Measurements from ENCODE around the gene TNNT1. TPM values are rescaled to one million over a fixed set of nuclear protein-coding genes. Genes with fewer than 3 reads are reported as not detected.

TNNT1 gene
- total and polyA plus RNA-seq, 2 experiments from 2014 or later = 11.5 to 32.1 TPM

GRCh38 chr19:55166530-55167268, 17.7 kb upstream of the TNNT1 start, which contains the start of gene DNAAF3:
Gene DNAAF3 (minus strand): TSS chr19:55166613. CDS start chr19:55166413, 200 bp downstream.
- peaks cover 31% of the 10 kb centered on the region for H3K27me3 ChIP-seq
- 4% methylated on average over 33 of the region's 33 CpGs for WGBS (ENCODE audit: low lambda C conversion rate, missing lambda C conversion rate)

GRCh38 chr19:55165952-55166529, 17.0 kb upstream of the TNNT1 start:
- Histone ChIP-seq H3K4me2 (peak overlapping the region; percentile 88), H3K9me3 (ENCODE audit: low read depth) (no peaks in the 10 kb centered on the region), H3K27me3 (peaks cover 32% of the 10 kb centered on the region), H4K20me1 (ENCODE audit: insufficient read depth, poor library complexity, severe bottlenecking) (no peaks in the 10 kb centered on the region), H3K4me3 (peak overlapping the region; percentile 7), H3K27ac (no peak overlapping the region), H3K79me2 (no peaks in the 10 kb centered on the region), H2AFZ (peak overlapping the region; percentile 77), H3K4me1 (ENCODE audit: insufficient read depth) (peaks cover 3% of the 10 kb centered on the region), H3K36me3 (replicated peaks; ENCODE audit: insufficient read depth, low read depth) (no peaks in the 10 kb centered on the region), H3K9me2 (replicated peaks; ENCODE audit: insufficient read depth) (no peaks in the 10 kb centered on the region)
- 4% methylated on average over 28 of the region's 34 CpGs for WGBS (ENCODE audit: low lambda C conversion rate, missing lambda C conversion rate)
- peak; percentile 90 for DNase-seq (ENCODE audit: low spot score)
- TF ChIP-seq CTCF (IDR thresholded peaks at IDR 0.05; ENCODE audit: poor library complexity) (peak; percentile 74), EZH2 (IDR thresholded peaks at IDR 0.05; ENCODE audit: borderline replicate concordance) (no peak)

More at GRCh38 chr19:55166530-55167268, 17.7 kb upstream of the TNNT1 start, which contains the start of gene DNAAF3:
- H2AFZ ChIP-seq = peak within 1 kb of the TSS; percentile 77
- H3K9me2 ChIP-seq (replicated peaks; ENCODE audit: insufficient read depth) = no peaks in the 10 kb centered on the region
- H3K4me2 ChIP-seq = peak within 1 kb of the TSS; percentile 88
- peak within 1 kb of the TSS; percentile 21 for H3K27ac ChIP-seq
- DNase-seq (ENCODE audit: low spot score) = peak; percentile 98
- no peaks in the 10 kb centered on the region for H3K36me3 ChIP-seq (replicated peaks; ENCODE audit: insufficient read depth, low read depth)
- TF ChIP-seq EZH2phosphoT487 (IDR thresholded peaks at IDR 0.05; ENCODE audit: low read depth, severe bottlenecking, unreplicated experiment) (no peak), CTCF (IDR thresholded peaks at IDR 0.05; ENCODE audit: poor library complexity) (no peak), EZH2 (IDR thresholded peaks at IDR 0.05; ENCODE audit: borderline replicate concordance) (no peak)
- peak within 1 kb of the TSS; percentile 11 for H3K4me3 ChIP-seq
- H4K20me1 ChIP-seq (ENCODE audit: insufficient read depth, poor library complexity, severe bottlenecking) = no peaks in the 10 kb centered on the region
- H3K4me1 ChIP-seq (ENCODE audit: insufficient read depth) = peaks cover 3% of the 10 kb centered on the region
- H3K9me3 ChIP-seq (ENCODE audit: low read depth) = no peaks in the 10 kb centered on the region
- no peaks in the 10 kb centered on the region for H3K79me2 ChIP-seq

GRCh38 chr19:55161571-55162322, 12.7 kb upstream of the TNNT1 start:
- Histone ChIP-seq H3K4me3 (no peak overlapping the region), H3K36me3 (replicated peaks; ENCODE audit: insufficient read depth, low read depth) (no peaks in the 10 kb centered on the region), H3K79me2 (no peaks in the 10 kb centered on the region), H3K9me2 (replicated peaks; ENCODE audit: insufficient read depth) (no peaks in the 10 kb centered on the region), H2AFZ (no peak overlapping the region), H3K27me3 (peaks cover 33% of the 10 kb centered on the region), H3K4me1 (ENCODE audit: insufficient read depth) (no peaks in the 10 kb centered on the region), H3K27ac (no peak overlapping the region), H3K9me3 (ENCODE audit: low read depth) (no peaks in the 10 kb centered on the region), H3K4me2 (no peak overlapping the region), H4K20me1 (ENCODE audit: insufficient read depth, poor library complexity, severe bottlenecking) (no peaks in the 10 kb centered on the region)
- DNase-seq (ENCODE audit: low spot score) = no peak
- WGBS (ENCODE audit: low lambda C conversion rate, missing lambda C conversion rate) = 66% methylated on average over 60 of the region's 61 CpGs
- TF ChIP-seq EZH2phosphoT487 (IDR thresholded peaks at IDR 0.05; ENCODE audit: low read depth, severe bottlenecking, unreplicated experiment) = no peak
- TF ChIP-seq EZH2 (IDR thresholded peaks at IDR 0.05; ENCODE audit: borderline replicate concordance) = no peak
- TF ChIP-seq CTCF (IDR thresholded peaks at IDR 0.05; ENCODE audit: poor library complexity) = no peak
